HEK293 (cell line): Measurements from ENCODE around the gene COA5.

Source experiments
- CTCF ChIA-PET: fragments of 350-600 bp; formaldehyde crosslinking; extraction: SDS; loops from one replicate; lab custom pipeline; 2021; ENCODE audit warnings: antibody characterized with exemption; lab: Yijun Ruan, JAX
- POLR2A ChIA-PET: fragments of 300-600 bp; formaldehyde crosslinking; extraction: SDS; loops from one replicate; lab custom pipeline; 2020; ENCODE audit warnings: antibody characterized with exemption, inconsistent platforms; lab: Yijun Ruan, JAX
- H3K27ac ChIP-seq: fragments of 200-500 bp; sonication (Bioruptor generic); 2 replicates; pipeline ENCODE4 v1.5.1; 2014; ENCODE audit warnings: low read depth, low read length, control low read depth, inconsistent platforms; ENCODE audit errors: extremely low read depth
- H3K36me3 ChIP-seq, 2 experiments: fragments of 200-500 bp in 1 of 2; sonication (Bioruptor generic) in 1 of 2; 1 replicate in 1 of 2; 2 replicates in 1 of 2; pipeline ENCODE4 v1.5.1; 2014 to 2017; ENCODE audit warnings: inconsistent platforms in 2 of 2, low read length in 2 of 2; ENCODE audit not compliant: control insufficient read depth in 2 of 2, insufficient read depth in 1 of 2
- H3K4me1 ChIP-seq: fragments of 200-500 bp; sonication (Bioruptor generic); 2 replicates; pipeline ENCODE4 v1.5.1; 2014; ENCODE audit warnings: mild to moderate bottlenecking, low read length, inconsistent platforms; ENCODE audit not compliant: control insufficient read depth, insufficient read depth
- H3K4me3 ChIP-seq: 2 replicates; pipeline ENCODE4 v1.5.1; 2011; ENCODE audit warnings: low read depth, mild to moderate bottlenecking, control low read depth, low read length, moderate library complexity
- H3K9me3 ChIP-seq: fragments of 200-500 bp; sonication (Bioruptor generic); 2 replicates; pipeline ENCODE4 v1.5.1; 2014; ENCODE audit warnings: low read depth, low read length, inconsistent platforms; ENCODE audit not compliant: control insufficient read depth, insufficient read depth
- KLF8 ChIP-seq: fragments of 450-650 bp; formaldehyde crosslinking; IDR thresholded peaks from 2 replicates; pipeline ENCODE4 v1.5.1; 2016; ENCODE audit warnings: missing biosample characterization, missing genetic modification characterization
- MYNN ChIP-seq: fragments of 450-650 bp; formaldehyde crosslinking; IDR thresholded peaks from 2 replicates; pipeline ENCODE4 v1.5.1; 2016; ENCODE audit warnings: missing biosample characterization, missing genetic modification characterization, borderline replicate concordance
- PRDM10 ChIP-seq: fragments of 450-650 bp; formaldehyde crosslinking; IDR thresholded peaks from 2 replicates; pipeline ENCODE4 v1.5.1; 2016; ENCODE audit warnings: missing biosample characterization, missing genetic modification characterization
- TRIM28 ChIP-seq: IDR thresholded peaks from 2 replicates; pipeline ENCODE4 v1.6.1; 2011; ENCODE audit warnings: low read length, control low read depth, borderline replicate concordance
- ZBTB11 ChIP-seq: fragments of 450-650 bp; formaldehyde crosslinking; conservative IDR thresholded peaks from 2 replicates; pipeline ENCODE4 v1.5.1; 2016; ENCODE audit warnings: low read depth, missing biosample characterization, missing genetic modification characterization
- ZBTB48 ChIP-seq: fragments of 450-650 bp; formaldehyde crosslinking; IDR thresholded peaks from 2 replicates; pipeline ENCODE4 v1.5.1; 2016; ENCODE audit warnings: missing biosample characterization, missing genetic modification characterization
- ZFP3 ChIP-seq: fragments of 450-650 bp; formaldehyde crosslinking; IDR thresholded peaks from 2 replicates; pipeline ENCODE4 v1.5.1; 2016; ENCODE audit warnings: low read depth, missing biosample characterization, missing genetic modification characterization
- ZFP69B ChIP-seq: fragments of 450-650 bp; formaldehyde crosslinking; IDR thresholded peaks from 2 replicates; pipeline ENCODE4 v1.5.1; 2016; ENCODE audit warnings: missing biosample characterization, missing genetic modification characterization
- ZNF132 ChIP-seq: fragments of 450-650 bp; formaldehyde crosslinking; IDR thresholded peaks from 2 replicates; pipeline ENCODE4 v1.5.1; 2017; ENCODE audit warnings: missing biosample characterization, missing genetic modification characterization, borderline replicate concordance
- ZNF184 ChIP-seq: fragments of 450-650 bp; IDR thresholded peaks from 2 replicates; pipeline ENCODE4 v1.5.1; 2018; ENCODE audit warnings: missing biosample characterization, mild to moderate bottlenecking, missing genetic modification characterization
- ZNF211 ChIP-seq: fragments of 450-650 bp; formaldehyde crosslinking; IDR thresholded peaks from 2 replicates; pipeline ENCODE4 v1.5.1; 2016; ENCODE audit warnings: low read depth, missing biosample characterization, missing genetic modification characterization
- ZNF239 ChIP-seq: fragments of 450-650 bp; formaldehyde crosslinking; IDR thresholded peaks from 2 replicates; pipeline ENCODE4 v1.5.1; 2016; ENCODE audit warnings: missing biosample characterization, missing genetic modification characterization
- ZNF302 ChIP-seq: fragments of 450-650 bp; formaldehyde crosslinking; IDR thresholded peaks from 2 replicates; pipeline ENCODE4 v1.5.1; 2016; ENCODE audit warnings: missing biosample characterization, missing genetic modification characterization, low read depth
- ZNF311 ChIP-seq: fragments of 450-650 bp; formaldehyde crosslinking; IDR thresholded peaks from 2 replicates; pipeline ENCODE4 v1.5.1; 2017; ENCODE audit warnings: missing biosample characterization, missing genetic modification characterization, borderline replicate concordance
- ZNF37A ChIP-seq: fragments of 450-650 bp; IDR thresholded peaks from 2 replicates; pipeline ENCODE4 v1.5.1; 2018; ENCODE audit warnings: missing biosample characterization, missing genetic modification characterization
- ZNF391 ChIP-seq: fragments of 450-650 bp; formaldehyde crosslinking; IDR thresholded peaks from 2 replicates; pipeline ENCODE4 v1.5.1; 2016; ENCODE audit warnings: low read depth, missing biosample characterization, missing genetic modification characterization, borderline replicate concordance
- ZNF548 ChIP-seq: fragments of 450-650 bp; formaldehyde crosslinking; IDR thresholded peaks from 2 replicates; pipeline ENCODE4 v1.5.1; 2016; ENCODE audit warnings: missing biosample characterization, missing genetic modification characterization
- ZNF623 ChIP-seq: fragments of 450-650 bp; formaldehyde crosslinking; IDR thresholded peaks from 2 replicates; pipeline ENCODE4 v1.5.1; 2016; ENCODE audit warnings: missing biosample characterization, missing genetic modification characterization
- ZNF830 ChIP-seq: fragments of 450-650 bp; IDR thresholded peaks from 2 replicates; pipeline ENCODE4 v1.5.0; 2018; ENCODE audit warnings: missing biosample characterization, missing genetic modification characterization, low read depth, mild to moderate bottlenecking, moderate library complexity
- ZSCAN16 ChIP-seq: fragments of 450-650 bp; formaldehyde crosslinking; IDR thresholded peaks from 2 replicates; pipeline ENCODE4 v1.5.1; 2016; ENCODE audit warnings: missing biosample characterization, missing genetic modification characterization

The COA5 gene

GRCh38 chr2:98564541-98565132 lies 43.7 kb downstream of the COA5 start (continued):
- TF ChIP-seq ZNF211 (tag by site-specific recombination) (no peak), MYNN (tag by site-specific recombination) (no peak), ZNF830 (tag by site-specific recombination) (no peak), ZNF548 (tag by site-specific recombination) (no peak), ZBTB48 (tag by site-specific recombination) (no peak)

- ChIA-PET POLR2A (no interaction called here), CTCF (no interaction called here)
- Histone ChIP-seq H3K36me3 (peaks cover 0 to 89% of the 10 kb centered on the region in 2 experiments; a peak in 2 of 3 replicates), H3K4me1 (no peaks in the 10 kb centered on the region), H3K9me3 (no peaks in the 10 kb centered on the region), H3K4me3 (no peak overlapping the region), H3K27ac (no peak overlapping the region)
- TF ChIP-seq ZNF132 (tag by site-specific recombination): no peak
- TF ChIP-seq ZFP69B (tag by site-specific recombination): no peak
- TF ChIP-seq ZNF391 (tag by site-specific recombination): no peak
- TF ChIP-seq ZNF184: no peak
- TF ChIP-seq ZNF239 (tag by site-specific recombination): no peak
- TF ChIP-seq ZSCAN16 (tag by site-specific recombination): no peak
- no peak for TF ChIP-seq PRDM10 (tag by site-specific recombination)
- no peak for TF ChIP-seq ZNF623 (tag by site-specific recombination)
- no peak for TF ChIP-seq TRIM28
- no peak for TF ChIP-seq KLF8 (tag by site-specific recombination)
- no peak for TF ChIP-seq ZNF302
- no peak for TF ChIP-seq ZNF37A (tag by site-specific recombination)
- TF ChIP-seq ZBTB11: no peak
- no peak for TF ChIP-seq ZNF311
- TF ChIP-seq ZFP3 (tag by site-specific recombination): no peak
Measured at GRCh38 chr2:98563394-98563793, 44.9 kb downstream of the COA5 start.
